Measurements from ENCODE around the gene RPL27A. TPM values are rescaled to one million over a fixed set of nuclear protein-coding genes. Genes with fewer than 3 reads are reported as not detected.

RPL27A gene
- polyA plus RNA-seq, 1 of the 3 experiments (the other 2 are of a cell fraction) = 1,162 TPM

DNA sequence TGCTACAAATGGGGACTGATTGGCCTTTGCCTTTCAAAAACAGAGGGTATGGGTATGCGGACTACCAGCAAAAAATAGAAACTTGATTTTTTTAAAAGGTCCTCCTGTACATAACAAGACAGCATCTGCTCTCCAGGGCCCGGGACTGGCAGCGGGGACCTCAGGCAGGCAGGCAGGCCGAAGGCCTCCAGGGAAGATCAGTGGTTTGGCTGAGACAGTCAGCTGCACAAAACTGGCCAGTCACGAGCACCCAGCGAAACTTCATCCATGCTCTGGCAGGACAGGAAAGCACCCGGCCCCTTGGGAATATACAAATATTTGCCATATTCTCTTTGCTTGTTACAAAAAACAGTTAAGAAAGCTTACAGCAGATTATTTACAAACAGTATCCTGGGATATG lies 11.0 kb downstream of the RPL27A start:
- TF ChIP-seq NRF1 (IDR thresholded peaks at IDR 0.05; ENCODE audit: low read depth, low read length) = no peak
- no peak for TF ChIP-seq FOSL2 (IDR thresholded peaks at IDR 0.05; ENCODE audit: borderline replicate concordance, low read depth)
- no peak for TF ChIP-seq EP300 (IDR thresholded peaks at IDR 0.05; ENCODE audit: borderline replicate concordance in 1 of 2, low read depth in 1 of 2, low read length in 1 of 2)
- no peak for TF ChIP-seq GATA2 (CRISPR knock-in tag; IDR thresholded peaks at IDR 0.05)
- TF ChIP-seq, protein P1, sequence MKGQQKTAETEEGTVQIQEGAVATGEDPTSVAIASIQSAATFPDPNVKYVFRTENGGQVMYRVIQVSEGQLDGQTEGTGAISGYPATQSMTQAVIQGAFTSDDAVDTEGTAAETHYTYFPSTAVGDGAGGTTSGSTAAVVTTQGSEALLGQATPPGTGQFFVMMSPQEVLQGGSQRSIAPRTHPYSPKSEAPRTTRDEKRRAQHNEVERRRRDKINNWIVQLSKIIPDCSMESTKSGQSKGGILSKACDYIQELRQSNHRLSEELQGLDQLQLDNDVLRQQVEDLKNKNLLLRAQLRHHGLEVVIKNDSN (IDR thresholded peaks at IDR 0.05; ENCODE audit: borderline replicate concordance, low read depth) = no peak
- TF ChIP-seq RAD21 (IDR thresholded peaks at IDR 0.05; ENCODE audit: low read length) = no peak
- TF ChIP-seq FOXM1 (IDR thresholded peaks at IDR 0.05; ENCODE audit: low read depth) = no peak
- TF ChIP-seq, protein P2, sequence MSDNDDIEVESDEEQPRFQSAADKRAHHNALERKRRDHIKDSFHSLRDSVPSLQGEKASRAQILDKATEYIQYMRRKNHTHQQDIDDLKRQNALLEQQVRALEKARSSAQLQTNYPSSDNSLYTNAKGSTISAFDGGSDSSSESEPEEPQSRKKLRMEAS (IDR thresholded peaks at IDR 0.05; ENCODE audit: low read depth) = no peak
- no peak for TF ChIP-seq RFX5 (IDR thresholded peaks at IDR 0.05; ENCODE audit: low read length)
- TF ChIP-seq, protein P3, sequence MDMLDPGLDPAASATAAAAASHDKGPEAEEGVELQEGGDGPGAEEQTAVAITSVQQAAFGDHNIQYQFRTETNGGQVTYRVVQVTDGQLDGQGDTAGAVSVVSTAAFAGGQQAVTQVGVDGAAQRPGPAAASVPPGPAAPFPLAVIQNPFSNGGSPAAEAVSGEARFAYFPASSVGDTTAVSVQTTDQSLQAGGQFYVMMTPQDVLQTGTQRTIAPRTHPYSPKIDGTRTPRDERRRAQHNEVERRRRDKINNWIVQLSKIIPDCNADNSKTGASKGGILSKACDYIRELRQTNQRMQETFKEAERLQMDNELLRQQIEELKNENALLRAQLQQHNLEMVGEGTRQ (IDR thresholded peaks at IDR 0.05; ENCODE audit: borderline replicate concordance, low read depth, low read length) = no peak
- TF ChIP-seq, protein P4, sequence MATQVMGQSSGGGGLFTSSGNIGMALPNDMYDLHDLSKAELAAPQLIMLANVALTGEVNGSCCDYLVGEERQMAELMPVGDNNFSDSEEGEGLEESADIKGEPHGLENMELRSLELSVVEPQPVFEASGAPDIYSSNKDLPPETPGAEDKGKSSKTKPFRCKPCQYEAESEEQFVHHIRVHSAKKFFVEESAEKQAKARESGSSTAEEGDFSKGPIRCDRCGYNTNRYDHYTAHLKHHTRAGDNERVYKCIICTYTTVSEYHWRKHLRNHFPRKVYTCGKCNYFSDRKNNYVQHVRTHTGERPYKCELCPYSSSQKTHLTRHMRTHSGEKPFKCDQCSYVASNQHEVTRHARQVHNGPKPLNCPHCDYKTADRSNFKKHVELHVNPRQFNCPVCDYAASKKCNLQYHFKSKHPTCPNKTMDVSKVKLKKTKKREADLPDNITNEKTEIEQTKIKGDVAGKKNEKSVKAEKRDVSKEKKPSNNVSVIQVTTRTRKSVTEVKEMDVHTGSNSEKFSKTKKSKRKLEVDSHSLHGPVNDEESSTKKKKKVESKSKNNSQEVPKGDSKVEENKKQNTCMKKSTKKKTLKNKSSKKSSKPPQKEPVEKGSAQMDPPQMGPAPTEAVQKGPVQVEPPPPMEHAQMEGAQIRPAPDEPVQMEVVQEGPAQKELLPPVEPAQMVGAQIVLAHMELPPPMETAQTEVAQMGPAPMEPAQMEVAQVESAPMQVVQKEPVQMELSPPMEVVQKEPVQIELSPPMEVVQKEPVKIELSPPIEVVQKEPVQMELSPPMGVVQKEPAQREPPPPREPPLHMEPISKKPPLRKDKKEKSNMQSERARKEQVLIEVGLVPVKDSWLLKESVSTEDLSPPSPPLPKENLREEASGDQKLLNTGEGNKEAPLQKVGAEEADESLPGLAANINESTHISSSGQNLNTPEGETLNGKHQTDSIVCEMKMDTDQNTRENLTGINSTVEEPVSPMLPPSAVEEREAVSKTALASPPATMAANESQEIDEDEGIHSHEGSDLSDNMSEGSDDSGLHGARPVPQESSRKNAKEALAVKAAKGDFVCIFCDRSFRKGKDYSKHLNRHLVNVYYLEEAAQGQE (IDR thresholded peaks at IDR 0.05; ENCODE audit: low read depth, low read length) = no peak
- no peak for TF ChIP-seq NFIC (IDR thresholded peaks at IDR 0.05; ENCODE audit: borderline replicate concordance)
- no peaks in the 10 kb centered on the region for H4K20me1 ChIP-seq (ENCODE audit: insufficient read depth)
- H3K9me2 ChIP-seq = no peaks in the 10 kb centered on the region
- H2AFZ ChIP-seq (ENCODE audit: low read depth) = no peak overlapping the region
- CTCF ChIA-PET = interaction anchor here (0.9 kb wide), 1 partner anchor 205 kb away, joined by 3 read pairs; no protein-coding TSS in a partner anchor
- peaks cover 39% of the 10 kb centered on the region; the same call in 1 of the 2 replicates for H3K79me2 ChIP-seq (ENCODE audit: insufficient read depth)
- 100% methylated on average over 3 of the region's 7 CpGs for WGBS (ENCODE audit: low lambda C conversion rate)
- no peak overlapping the region for H3K4me2 ChIP-seq
- H3K27ac ChIP-seq (ENCODE audit: low read depth in 2 of 2, low read length in 1 of 2) = no peak overlapping the region
- H3K4me3 ChIP-seq (ENCODE audit: low read depth in 2 of 2, low read length in 1 of 2) = no peak overlapping the region
- no peaks in the 10 kb centered on the region for H3K27me3 ChIP-seq (ENCODE audit: insufficient read depth)
- peaks cover 10% of the 10 kb centered on the region for H3F3A ChIP-seq (replicated peaks; ENCODE audit: insufficient read depth)
- no peak for DNase-seq
- peaks cover 6 to 7% of the 10 kb centered on the region in 2 experiments; a peak in 2 of 4 replicates for H3K4me1 ChIP-seq (ENCODE audit: control insufficient read depth in 1 of 2, insufficient read depth in 2 of 2, low read depth in 1 of 2, low read length in 1 of 2)
- no peaks in the 10 kb centered on the region for H3K9me3 ChIP-seq
- H3K9ac ChIP-seq = no peak overlapping the region
- POLR2A ChIA-PET = interaction anchor here (0.5 kb wide), 1 partner anchor 15 kb away, joined by 3 read pairs; no protein-coding TSS in a partner anchor
- peaks cover 49 to 58% of the 10 kb centered on the region in 2 experiments for H3K36me3 ChIP-seq (replicated peaks in 1 of 2; ENCODE audit: control insufficient read depth in 1 of 2, insufficient read depth in 2 of 2, low read length in 1 of 2)
